Measurements from ENCODE around the gene CEMIP. TPM values are rescaled to one million over a fixed set of nuclear protein-coding genes. Genes with fewer than 3 reads are reported as not detected.
A peak's percentile ranks its signal among the peaks of the same experiment; 100 is the strongest.

The CEMIP gene
- total RNA-seq, 2 experiments from 2014 or later, result not detected

GRCh38 chr15:80976851-80977250 lies 197.7 kb downstream of the CEMIP start:
- DNase-seq, result no peak
- peaks cover 47% of the 10 kb centered on the region for H3K4me1 Mint-ChIP-seq (ENCODE audit: low read depth)
- no peaks in the 10 kb centered on the region for H3K9me3 Mint-ChIP-seq
- H3K4me3 Mint-ChIP-seq, result no peak overlapping the region
- peaks cover 24% of the 10 kb centered on the region for H3K36me3 Mint-ChIP-seq (ENCODE audit: low read depth)
- CTCF ChIA-PET, result interaction anchor here (0.5 to 2.4 kb wide), 9 partner anchors 10 to 679 kb away, joined by 3 to 19 read pairs (median 5); no protein-coding TSS in a partner anchor
- no peaks in the 10 kb centered on the region for H3K27me3 Mint-ChIP-seq (ENCODE audit: low read depth)
- intact Hi-C loops (cut with micrococcal nuclease), result loop anchor here (1.0 to 2.0 kb wide), 3 partner anchors 14 to 289 kb away; no protein-coding TSS in a partner anchor
- H3K27ac Mint-ChIP-seq, result no peak overlapping the region

- DNase-seq, result peak; percentile 69
- Mint-ChIP-seq H3K9me3 (no peaks in the 10 kb centered on the region), H3K4me3 (no peak overlapping the region), H3K4me1 (ENCODE audit: low read depth) (peaks cover 54% of the 10 kb centered on the region), H3K36me3 (ENCODE audit: low read depth) (peaks cover 28% of the 10 kb centered on the region), H3K27me3 (ENCODE audit: low read depth) (no peaks in the 10 kb centered on the region), H3K27ac (peak overlapping the region; percentile 57)
- intact Hi-C loops (cut with micrococcal nuclease), result loop anchor here (1.0 to 2.0 kb wide), 3 partner anchors 13 to 289 kb away; no protein-coding TSS in a partner anchor
- CTCF ChIA-PET, result interaction anchor here (0.5 to 2.4 kb wide), 10 partner anchors 9 to 680 kb away, joined by 3 to 19 read pairs (median 4); no protein-coding TSS in a partner anchor
Observed at GRCh38 chr15:80977627-80978036, 198.5 kb downstream of the CEMIP start.

GRCh38 chr15:80978685-80979329 lies 199.6 kb downstream of the CEMIP start:
- peak overlapping the region; percentile 23 for H3K27ac Mint-ChIP-seq

GRCh38 chr15:80979538-80980200 lies 200.5 kb downstream of the CEMIP start:
- CTCF ChIA-PET, result interaction anchor here (0.7 to 2.6 kb wide), 7 partner anchors 9 to 415 kb away, joined by 3 to 17 read pairs (median 4); no protein-coding TSS in a partner anchor
- intact Hi-C loops (cut with micrococcal nuclease), result no loop called here
- Mint-ChIP-seq H3K4me3 (no peak overlapping the region), H3K9me3 (no peaks in the 10 kb centered on the region), H3K27me3 (ENCODE audit: low read depth) (no peaks in the 10 kb centered on the region), H3K27ac (peak overlapping the region; percentile 23), H3K4me1 (ENCODE audit: low read depth) (peaks cover 66% of the 10 kb centered on the region), H3K36me3 (ENCODE audit: low read depth) (peaks cover 28% of the 10 kb centered on the region)
- no peak for DNase-seq

More at GRCh38 chr15:80978685-80979329, 199.6 kb downstream of the CEMIP start:
- H3K4me3 Mint-ChIP-seq, result no peak overlapping the region
- CTCF ChIA-PET, result interaction anchor here (0.7 to 2.6 kb wide), 6 partner anchors 8 to 290 kb away, joined by 3 to 17 read pairs (median 4); no protein-coding TSS in a partner anchor
- H3K27me3 Mint-ChIP-seq (ENCODE audit: low read depth), result no peaks in the 10 kb centered on the region
- peaks cover 28% of the 10 kb centered on the region for H3K36me3 Mint-ChIP-seq (ENCODE audit: low read depth)
- H3K4me1 Mint-ChIP-seq (ENCODE audit: low read depth), result peaks cover 60% of the 10 kb centered on the region
- intact Hi-C loops (cut with micrococcal nuclease), result no loop called here
- no peaks in the 10 kb centered on the region for H3K9me3 Mint-ChIP-seq
- DNase-seq, result no peak

GRCh38 chr15:80982205-80982604 lies 203.0 kb downstream of the CEMIP start:
- H3K4me1 Mint-ChIP-seq (ENCODE audit: low read depth), result peaks cover 69% of the 10 kb centered on the region

GRCh38 chr15:80982839-80983238 lies 203.7 kb downstream of the CEMIP start:
- intact Hi-C loops (cut with micrococcal nuclease), result no loop called here
- CTCF ChIA-PET, result interaction anchor here (0.6 to 1.5 kb wide), 4 partner anchors 8 to 284 kb away, joined by 3 to 5 read pairs (median 4); no protein-coding TSS in a partner anchor
- DNase-seq, result no peak
- Mint-ChIP-seq H3K4me3 (no peak overlapping the region), H3K27me3 (ENCODE audit: low read depth) (no peaks in the 10 kb centered on the region), H3K27ac (no peak overlapping the region), H3K9me3 (no peaks in the 10 kb centered on the region), H3K4me1 (ENCODE audit: low read depth) (peaks cover 68% of the 10 kb centered on the region), H3K36me3 (ENCODE audit: low read depth) (peaks cover 26% of the 10 kb centered on the region)

More at GRCh38 chr15:80982205-80982604, 203.0 kb downstream of the CEMIP start:
- Mint-ChIP-seq H3K27me3 (ENCODE audit: low read depth) (no peaks in the 10 kb centered on the region), H3K27ac (peak overlapping the region; percentile 14), H3K9me3 (no peaks in the 10 kb centered on the region), H3K36me3 (ENCODE audit: low read depth) (peaks cover 29% of the 10 kb centered on the region), H3K4me3 (no peak overlapping the region)
- CTCF ChIA-PET, result interaction anchor here (1.4 to 1.5 kb wide), 2 partner anchors 9 to 284 kb away, joined by 4 to 5 read pairs; no protein-coding TSS in a partner anchor
- intact Hi-C loops (cut with micrococcal nuclease), result no loop called here
- DNase-seq, result peak; percentile 43

GRCh38 chr15:80984856-80985255 lies 205.7 kb downstream of the CEMIP start:
- H3K36me3 Mint-ChIP-seq (ENCODE audit: low read depth), result peaks cover 25% of the 10 kb centered on the region
- H3K27me3 Mint-ChIP-seq (ENCODE audit: low read depth), result no peaks in the 10 kb centered on the region
- no peaks in the 10 kb centered on the region for H3K9me3 Mint-ChIP-seq
- no peak overlapping the region for H3K4me3 Mint-ChIP-seq
- CTCF ChIA-PET, result interaction anchor here (0.6 kb wide), 1 partner anchor 23 kb away, joined by 3 read pairs; no protein-coding TSS in a partner anchor
- H3K4me1 Mint-ChIP-seq (ENCODE audit: low read depth), result peaks cover 57% of the 10 kb centered on the region
- DNase-seq, result no peak
- H3K27ac Mint-ChIP-seq, result peak overlapping the region; percentile 0
- intact Hi-C loops (cut with micrococcal nuclease), result loop anchor here (5.0 kb wide), 2 partner anchors 288 to 1062 kb away; partner anchors contain the start of genes ABHD17C and MEX3B

GRCh38 chr15:80985981-80986380 lies 206.8 kb downstream of the CEMIP start:
- Mint-ChIP-seq H3K27ac (no peak overlapping the region), H3K27me3 (ENCODE audit: low read depth) (no peaks in the 10 kb centered on the region), H3K36me3 (ENCODE audit: low read depth) (peaks cover 23% of the 10 kb centered on the region), H3K4me1 (ENCODE audit: low read depth) (peaks cover 67% of the 10 kb centered on the region), H3K4me3 (no peak overlapping the region), H3K9me3 (no peaks in the 10 kb centered on the region)
- no peak for DNase-seq
- CTCF ChIA-PET, result interaction anchor here (1.0 to 3.5 kb wide), 4 partner anchors 9 to 281 kb away, joined by 5 to 15 read pairs (median 6); no protein-coding TSS in a partner anchor
- intact Hi-C loops (cut with micrococcal nuclease), result loop anchor here (2.0 to 5.0 kb wide), 3 partner anchors 29 to 1061 kb away; partner anchors contain the start of genes ABHD17C and MEX3B

GRCh38 chr15:80986487-80986886 lies 207.3 kb downstream of the CEMIP start:
- H3K27ac Mint-ChIP-seq, result peak overlapping the region; percentile 14
- no peaks in the 10 kb centered on the region for H3K9me3 Mint-ChIP-seq
- no peak for DNase-seq
- H3K4me1 Mint-ChIP-seq (ENCODE audit: low read depth), result peaks cover 72% of the 10 kb centered on the region
- intact Hi-C loops (cut with micrococcal nuclease), result loop anchor here (2.0 to 5.0 kb wide), 3 partner anchors 30 to 1061 kb away; partner anchors contain the start of genes ABHD17C and MEX3B
- CTCF ChIA-PET, result interaction anchor here (0.6 to 3.5 kb wide), 5 partner anchors 9 to 280 kb away, joined by 3 to 15 read pairs (median 6); no protein-coding TSS in a partner anchor
- H3K4me3 Mint-ChIP-seq, result no peak overlapping the region
- no peaks in the 10 kb centered on the region for H3K27me3 Mint-ChIP-seq (ENCODE audit: low read depth)
- peaks cover 23% of the 10 kb centered on the region for H3K36me3 Mint-ChIP-seq (ENCODE audit: low read depth)

GRCh38 chr15:80988148-80988796 lies 209.1 kb downstream of the CEMIP start:
- Mint-ChIP-seq H3K36me3 (ENCODE audit: low read depth) (peaks cover 16% of the 10 kb centered on the region), H3K27me3 (ENCODE audit: low read depth) (no peaks in the 10 kb centered on the region), H3K27ac (peak overlapping the region; percentile 97), H3K4me3 (peak overlapping the region; percentile 99), H3K4me1 (ENCODE audit: low read depth) (peaks cover 67% of the 10 kb centered on the region), H3K9me3 (no peaks in the 10 kb centered on the region)
- intact Hi-C loops (cut with micrococcal nuclease), result loop anchor here (2.0 to 5.0 kb wide), 4 partner anchors 17 to 1059 kb away; partner anchors contain the start of genes ABHD17C and MEX3B
- DNase-seq, result no peak
- CTCF ChIA-PET, result interaction anchor here (1.8 to 3.5 kb wide), 2 partner anchors 18 to 279 kb away, joined by 7 to 15 read pairs; no protein-coding TSS in a partner anchor

GRCh38 chr15:80989081-80989517 lies 209.9 kb downstream of the CEMIP start:
- DNase-seq, result no peak
- Mint-ChIP-seq H3K27me3 (ENCODE audit: low read depth) (no peaks in the 10 kb centered on the region), H3K36me3 (ENCODE audit: low read depth) (peaks cover 16% of the 10 kb centered on the region), H3K4me1 (ENCODE audit: low read depth) (peaks cover 63% of the 10 kb centered on the region), H3K27ac (peak overlapping the region; percentile 97), H3K9me3 (no peaks in the 10 kb centered on the region), H3K4me3 (peak overlapping the region; percentile 99)
- intact Hi-C loops (cut with micrococcal nuclease), result loop anchor here (1.0 to 5.0 kb wide), 5 partner anchors 11 to 1058 kb away; partner anchors contain the start of genes ABHD17C, MEX3B and TLNRD1
- CTCF ChIA-PET, result interaction anchor here (3.5 kb wide), 1 partner anchor 278 kb away, joined by 15 read pairs; no protein-coding TSS in a partner anchor

Measured in activated naive CD4-positive, alpha-beta T cell treated with anti-CD3 and anti-CD28 coated beads for 36 hours (primary cell).